ENCODE data around the gene DNAJB6. TPM values are rescaled to one million over a fixed set of nuclear protein-coding genes. Genes with fewer than 3 reads are reported as not detected.

DNAJB6 gene
- total and polyA plus RNA-seq, 2 of the 4 experiments (the other 2 are of a cell fraction), result 93.4 to 165 TPM

- no peak overlapping the region for H2BK120ac ChIP-seq (ENCODE audit: low read depth, low read length)
- no peak overlapping the region for H3K4me3 ChIP-seq (ENCODE audit: insufficient read depth, low read depth, low read length)
- H3K36me3 ChIP-seq (ENCODE audit: control insufficient read depth, insufficient read depth, low read length), result peaks cover 35% of the 10 kb centered on the region
- intact Hi-C loops (cut with micrococcal nuclease), result no loop called here
- H2BK15ac ChIP-seq (ENCODE audit: low read depth, low read length), result no peak overlapping the region
- peaks cover 65% of the 10 kb centered on the region for H4K20me1 ChIP-seq (ENCODE audit: insufficient read depth, low read length)
- H2AK9ac ChIP-seq (replicated peaks; ENCODE audit: low read depth, low read length, poor library complexity), result no peak overlapping the region
- DNase-seq (no peak), ATAC-seq (ENCODE audit: low read depth) (no peak)
- H4K8ac ChIP-seq (ENCODE audit: low read depth in 2 of 2, low read length in 2 of 2), result no peak overlapping the region
- no peak overlapping the region; the same call in 1 of the 2 replicates for H3K23ac ChIP-seq (ENCODE audit: low read depth, low read length)
- no peak overlapping the region for H3K4me2 ChIP-seq (ENCODE audit: low read depth, low read length)
- dilution Hi-C loops (cut with HindIII; ENCODE audit: low sequenced_read_pairs, unreplicated experiment), result no loop called here
- no peak overlapping the region for H3K14ac ChIP-seq (replicated peaks; ENCODE audit: low read depth, low read length)
- peaks cover 1% of the 10 kb centered on the region; the same call in 1 of the 2 replicates for H3K4me1 ChIP-seq (ENCODE audit: control insufficient read depth, insufficient read depth, low read length)
- no peak overlapping the region for H3K4ac ChIP-seq (ENCODE audit: low read depth, low read length)
- H4K5ac ChIP-seq (ENCODE audit: low read depth, low read length), result no peak overlapping the region
- in situ Hi-C loops (cut with MboI; ENCODE audit: low sequenced_read_pairs), result loop anchor here (25.0 kb wide), 1 partner anchor 428 kb away; no protein-coding TSS in a partner anchor
- H3K9me1 ChIP-seq (ENCODE audit: insufficient read depth, low read length), result peaks cover 31% of the 10 kb centered on the region
- H3K56ac ChIP-seq (ENCODE audit: extremely low read depth, insufficient read depth, low read length), result no peak overlapping the region
- no peak overlapping the region for H3K9ac ChIP-seq (ENCODE audit: low read depth, low read length)
- no peak overlapping the region for H2BK20ac ChIP-seq (ENCODE audit: low read depth, low read length)
- ChIA-PET CTCF (no interaction called here), POLR2A (ENCODE audit: unreplicated experiment) (no interaction called here)
- H3K79me1 ChIP-seq (ENCODE audit: low read depth in 1 of 2, low read length in 2 of 2), result peaks cover 45 to 79% of the 10 kb centered on the region in 2 experiments
- no peak overlapping the region for H3K18ac ChIP-seq (ENCODE audit: low read depth, low read length)
- no peak overlapping the region for H2AFZ ChIP-seq (replicated peaks; ENCODE audit: low read length, poor library complexity)
- no peak overlapping the region for H3K27ac ChIP-seq (ENCODE audit: insufficient read depth, low read length)
- WGBS, 2 experiments (ENCODE audit: extremely low coverage in 2 of 2, insufficient read length in 1 of 2), result 96% methylated on average over 6 of the region's 19 CpGs; no CpG with 5 or more reads in 1 of the 2 experiments
- no peaks in the 10 kb centered on the region for H3K27me3 ChIP-seq (ENCODE audit: control insufficient read depth, insufficient read depth, low read length)
- H4K91ac ChIP-seq (ENCODE audit: insufficient read depth, low read depth, low read length), result no peak overlapping the region
- no TSS peak for BruUV-seq (replicated peaks)
- no peak overlapping the region for H2BK5ac ChIP-seq (ENCODE audit: low read depth, low read length, poor library complexity, severe bottlenecking)
- H2AK5ac ChIP-seq (ENCODE audit: low read depth, low read length), result no peak overlapping the region
- H3K9me3 ChIP-seq (ENCODE audit: control insufficient read depth, insufficient read depth, low read length), result no peaks in the 10 kb centered on the region
- TF ChIP-seq, protein P1, sequence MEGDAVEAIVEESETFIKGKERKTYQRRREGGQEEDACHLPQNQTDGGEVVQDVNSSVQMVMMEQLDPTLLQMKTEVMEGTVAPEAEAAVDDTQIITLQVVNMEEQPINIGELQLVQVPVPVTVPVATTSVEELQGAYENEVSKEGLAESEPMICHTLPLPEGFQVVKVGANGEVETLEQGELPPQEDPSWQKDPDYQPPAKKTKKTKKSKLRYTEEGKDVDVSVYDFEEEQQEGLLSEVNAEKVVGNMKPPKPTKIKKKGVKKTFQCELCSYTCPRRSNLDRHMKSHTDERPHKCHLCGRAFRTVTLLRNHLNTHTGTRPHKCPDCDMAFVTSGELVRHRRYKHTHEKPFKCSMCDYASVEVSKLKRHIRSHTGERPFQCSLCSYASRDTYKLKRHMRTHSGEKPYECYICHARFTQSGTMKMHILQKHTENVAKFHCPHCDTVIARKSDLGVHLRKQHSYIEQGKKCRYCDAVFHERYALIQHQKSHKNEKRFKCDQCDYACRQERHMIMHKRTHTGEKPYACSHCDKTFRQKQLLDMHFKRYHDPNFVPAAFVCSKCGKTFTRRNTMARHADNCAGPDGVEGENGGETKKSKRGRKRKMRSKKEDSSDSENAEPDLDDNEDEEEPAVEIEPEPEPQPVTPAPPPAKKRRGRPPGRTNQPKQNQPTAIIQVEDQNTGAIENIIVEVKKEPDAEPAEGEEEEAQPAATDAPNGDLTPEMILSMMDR (conservative IDR thresholded peaks at IDR 0.05; ENCODE audit: low read depth, low read length), result no peak
- no peak for TF ChIP-seq MAFK (IDR thresholded peaks at IDR 0.05; ENCODE audit: low read depth, low read length)
- TF ChIP-seq FOS (IDR thresholded peaks at IDR 0.05; ENCODE audit: low read depth, low read length), result no peak
- TF ChIP-seq, protein P2, sequence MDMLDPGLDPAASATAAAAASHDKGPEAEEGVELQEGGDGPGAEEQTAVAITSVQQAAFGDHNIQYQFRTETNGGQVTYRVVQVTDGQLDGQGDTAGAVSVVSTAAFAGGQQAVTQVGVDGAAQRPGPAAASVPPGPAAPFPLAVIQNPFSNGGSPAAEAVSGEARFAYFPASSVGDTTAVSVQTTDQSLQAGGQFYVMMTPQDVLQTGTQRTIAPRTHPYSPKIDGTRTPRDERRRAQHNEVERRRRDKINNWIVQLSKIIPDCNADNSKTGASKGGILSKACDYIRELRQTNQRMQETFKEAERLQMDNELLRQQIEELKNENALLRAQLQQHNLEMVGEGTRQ (IDR thresholded peaks at IDR 0.05; ENCODE audit: low read depth, low read length), result no peak
- no peak for TF ChIP-seq BHLHE40 (IDR thresholded peaks at IDR 0.05; ENCODE audit: low read depth, low read length)
- TF ChIP-seq RAD21 (IDR thresholded peaks at IDR 0.05; ENCODE audit: low read length), result no peak
- TF ChIP-seq POLR2A (IDR thresholded peaks at IDR 0.05; ENCODE audit: low read depth, low read length), result no peak
- TF ChIP-seq, protein P3, sequence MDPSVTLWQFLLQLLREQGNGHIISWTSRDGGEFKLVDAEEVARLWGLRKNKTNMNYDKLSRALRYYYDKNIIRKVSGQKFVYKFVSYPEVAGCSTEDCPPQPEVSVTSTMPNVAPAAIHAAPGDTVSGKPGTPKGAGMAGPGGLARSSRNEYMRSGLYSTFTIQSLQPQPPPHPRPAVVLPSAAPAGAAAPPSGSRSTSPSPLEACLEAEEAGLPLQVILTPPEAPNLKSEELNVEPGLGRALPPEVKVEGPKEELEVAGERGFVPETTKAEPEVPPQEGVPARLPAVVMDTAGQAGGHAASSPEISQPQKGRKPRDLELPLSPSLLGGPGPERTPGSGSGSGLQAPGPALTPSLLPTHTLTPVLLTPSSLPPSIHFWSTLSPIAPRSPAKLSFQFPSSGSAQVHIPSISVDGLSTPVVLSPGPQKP (IDR thresholded peaks at IDR 0.05; ENCODE audit: borderline replicate concordance, low read depth, low read length), result no peak
- TF ChIP-seq MXI1 (IDR thresholded peaks at IDR 0.05; ENCODE audit: borderline replicate concordance, low read depth, low read length), result no peak
- no peak for TF ChIP-seq SMC3 (IDR thresholded peaks at IDR 0.05; ENCODE audit: low read depth, low read length)
- no peak for TF ChIP-seq CEBPB (IDR thresholded peaks at IDR 0.05; ENCODE audit: low read depth, low read length)
- TF ChIP-seq NFE2L2 (IDR thresholded peaks at IDR 0.05; ENCODE audit: low read depth, low read length), result no peak
- TF ChIP-seq MAZ (IDR thresholded peaks at IDR 0.05; ENCODE audit: borderline replicate concordance, low read depth, low read length), result no peak
- no peak for TF ChIP-seq CHD1 (IDR thresholded peaks at IDR 0.05; ENCODE audit: low read depth, low read length)
- no peak for TF ChIP-seq RFX5 (IDR thresholded peaks at IDR 0.05; ENCODE audit: low read depth, low read length)
These were observed 53.3 kb downstream of the DNAJB6 start for GRCh38 chr7:157389951-157390730.

Measured in IMR-90 (cell line).